LoVo (cell line): ENCODE data around the gene ZNF354C.
"Not testable (repeated sequence)": the region's sequence is repeated elsewhere in the genome, so short reads cannot be mapped to it uniquely, and the experiment has no call there.

Experiments
- DNase-seq: peaks from one replicate; pipeline ENCODE4 v3.0.0-alpha.2; 2016; ENCODE audit warnings: low spot score

The ZNF354C gene

DNA sequence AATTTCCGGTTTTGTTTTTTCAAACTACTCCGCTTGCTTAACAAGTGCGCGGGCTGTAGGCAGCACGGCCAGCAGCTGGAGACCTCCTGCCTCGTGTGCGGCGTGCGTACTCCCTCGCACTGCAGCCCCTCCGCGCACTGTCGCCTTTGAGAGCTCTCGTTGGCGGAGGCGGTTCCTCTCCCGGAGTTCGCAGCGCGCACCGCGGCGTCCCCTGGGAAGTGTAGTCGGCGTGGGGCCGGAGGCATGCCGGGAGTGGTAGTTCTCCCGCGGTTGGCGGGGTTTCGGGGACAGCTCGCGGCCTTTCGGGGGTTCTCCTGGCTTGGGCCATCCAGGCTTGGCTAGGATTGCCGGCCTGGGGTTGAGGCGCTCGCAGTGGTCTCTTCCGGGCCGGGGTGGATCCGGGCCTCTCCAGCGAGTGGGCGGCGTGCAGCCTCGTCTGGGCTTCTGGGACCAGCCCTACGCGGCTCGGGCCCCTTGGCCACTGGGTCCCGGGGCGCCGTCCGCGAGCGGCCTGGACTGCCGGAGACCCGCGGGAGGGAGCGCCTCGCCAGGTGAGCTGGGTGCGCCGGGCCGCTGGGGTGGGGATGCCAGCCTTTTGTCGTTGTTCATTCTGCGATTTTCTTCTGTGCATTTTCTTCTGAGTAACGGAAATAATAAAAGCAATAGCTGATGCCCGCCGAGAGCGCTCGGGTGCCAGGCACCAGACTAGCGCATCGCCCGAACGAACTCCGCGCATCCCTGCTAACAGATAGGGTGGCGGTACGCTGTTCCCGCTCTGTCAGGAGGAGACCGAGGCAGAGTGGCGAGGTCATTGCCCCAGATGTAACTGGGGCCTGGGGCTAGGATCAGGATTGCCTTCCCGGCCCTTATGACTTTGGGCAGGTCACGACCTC lies at the start of gene ZNF354C:
TSS of gene ZNF354C (plus strand) at position 258 of the 893 bp plus-strand sequence. CDS start 1,696 bp downstream, outside the sequence.
- DNase-seq: no peak

DNA sequence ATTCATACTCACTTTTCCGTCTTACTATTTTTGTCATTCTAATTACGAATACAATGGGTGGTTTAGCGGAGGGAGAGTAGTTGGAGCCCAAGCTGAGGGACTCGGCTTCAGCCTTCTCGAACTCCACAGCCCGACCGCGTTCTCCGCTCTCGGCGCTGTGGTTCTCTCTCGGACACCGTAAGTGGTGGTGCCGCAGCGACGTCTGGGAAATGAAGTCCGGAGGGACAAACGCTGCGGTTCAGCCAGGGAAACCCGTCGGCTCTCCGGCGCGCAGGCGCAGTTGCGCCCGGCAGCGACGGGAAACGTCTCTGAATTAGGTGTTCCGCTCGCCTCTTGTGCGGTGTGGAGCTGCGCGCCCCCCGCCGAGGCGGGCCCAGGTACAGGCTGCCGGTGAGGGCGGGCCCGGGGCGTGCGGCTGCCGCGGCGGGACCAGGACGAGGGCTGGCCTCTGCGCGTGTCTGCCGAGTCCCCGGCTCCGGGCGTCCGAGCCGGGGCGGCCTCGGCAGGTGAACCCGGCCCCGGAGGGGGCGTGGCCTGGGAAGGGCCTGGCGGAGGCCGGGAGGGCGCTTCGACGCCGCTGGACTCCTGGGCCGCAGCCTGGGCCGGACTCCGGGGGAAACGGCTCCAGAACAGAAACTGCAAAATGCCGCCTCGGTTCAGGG lies 36.5 kb upstream of the ZNF354C start, which contains the start of gene ZNF879:
TSS of gene ZNF879 (plus strand) at position 277 of the 662 bp plus-strand sequence. CDS start 1,201 bp downstream, outside the sequence.
- no peak for DNase-seq

DNA sequence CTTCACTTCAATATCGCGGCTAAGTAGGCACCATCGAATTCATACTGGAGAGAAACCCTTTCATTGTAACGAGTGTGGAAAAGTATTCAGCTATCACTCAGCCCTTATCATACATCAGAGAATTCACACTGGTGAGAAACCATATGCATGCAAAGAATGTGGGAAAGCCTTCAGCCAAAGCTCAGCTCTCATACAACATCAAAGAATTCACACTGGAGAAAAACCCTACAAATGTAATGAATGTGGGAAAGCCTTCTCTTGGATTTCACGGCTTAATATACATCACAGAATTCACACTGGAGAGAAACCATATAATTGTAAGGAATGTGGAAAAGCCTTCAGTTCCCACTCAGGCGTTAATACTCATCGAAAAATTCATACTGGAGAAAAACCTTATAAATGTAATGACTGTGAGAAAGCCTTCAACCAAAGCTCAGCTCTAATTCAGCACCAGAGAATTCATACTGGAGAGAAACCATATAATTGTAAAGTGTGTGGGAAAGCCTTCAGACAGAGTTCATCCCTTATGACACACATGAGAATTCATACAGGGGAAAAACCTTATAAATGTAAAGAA lies 27.1 kb upstream of the ZNF354C start:
- no peak for DNase-seq

DNA sequence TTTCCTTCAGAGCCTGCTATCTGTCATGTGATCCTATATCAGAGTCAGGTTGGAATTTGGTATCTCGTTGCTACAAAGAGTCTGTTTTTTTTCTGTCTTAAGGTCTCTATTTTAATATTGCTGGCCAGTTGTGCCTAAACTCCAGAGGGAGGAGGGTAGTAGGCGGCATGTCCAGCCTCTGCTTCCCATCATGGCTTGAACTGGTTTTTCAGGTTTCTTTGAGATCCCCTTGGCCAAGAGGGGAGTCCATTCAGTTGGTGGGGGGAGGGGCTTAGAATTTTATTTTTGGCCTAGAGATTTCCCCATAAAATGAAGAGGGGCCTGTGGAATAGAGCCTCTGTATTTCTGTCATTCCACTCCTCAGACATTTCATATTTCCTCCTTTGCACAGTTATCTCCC lies 15.4 kb upstream of the ZNF354C start:
- DNase-seq: no peak

DNA sequence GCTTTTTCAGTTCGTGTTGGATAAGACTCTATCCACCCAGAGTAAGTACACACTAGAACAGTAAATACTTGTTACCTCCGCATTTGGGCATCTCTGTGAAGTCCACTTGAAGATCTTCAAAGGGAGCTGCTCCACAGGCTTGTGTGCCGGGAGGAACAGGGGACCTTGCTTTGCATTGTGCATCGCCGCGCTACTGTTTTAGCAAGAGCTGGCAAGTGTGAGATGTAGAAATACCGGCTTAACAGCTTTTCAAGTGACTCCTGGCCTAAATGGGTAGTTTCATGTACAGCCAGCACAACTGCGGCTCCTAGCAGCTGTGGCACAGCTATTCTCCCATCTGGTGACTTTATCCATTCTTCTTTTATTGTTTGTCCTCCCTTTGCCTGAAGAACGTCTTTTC lies 8.4 kb upstream of the ZNF354C start:
- DNase-seq: no peak

DNA sequence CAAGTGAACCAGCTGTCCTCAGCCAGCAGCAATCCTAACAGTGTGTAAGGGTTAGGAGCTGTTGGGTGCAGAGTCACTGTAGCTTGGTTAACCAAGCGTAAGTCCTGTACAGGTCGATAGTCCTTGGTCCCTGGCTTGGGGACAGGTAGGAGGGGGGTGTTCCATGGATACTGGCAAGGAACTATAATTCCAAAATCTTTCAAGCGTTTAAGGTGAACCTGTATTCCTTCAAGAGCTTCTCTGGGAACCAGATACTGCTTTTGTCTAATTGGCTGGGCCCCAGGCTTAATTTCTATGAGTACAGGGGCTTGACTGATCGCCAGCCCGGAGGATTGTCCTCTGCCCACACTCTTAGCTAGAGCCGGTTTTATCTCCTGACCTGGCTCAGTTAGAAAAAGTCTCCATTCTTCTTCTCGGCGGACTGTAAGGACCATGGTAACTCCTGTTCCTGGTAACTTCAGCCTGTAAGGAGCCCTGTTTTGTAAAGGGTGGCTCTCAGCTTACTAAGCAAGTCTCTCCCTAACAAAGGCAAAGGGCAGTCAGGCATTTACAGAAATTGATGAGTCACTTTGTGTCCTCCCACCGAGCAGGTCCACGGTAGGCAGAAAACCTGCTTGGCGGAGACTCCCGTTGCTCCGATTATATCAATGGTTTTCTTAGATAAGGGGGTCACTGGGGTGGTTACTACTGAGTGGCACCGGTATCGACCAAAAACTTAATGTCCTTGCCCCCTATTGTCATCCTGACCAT lies 6.0 kb upstream of the ZNF354C start:
- DNase-seq: peak; percentile 9

DNA sequence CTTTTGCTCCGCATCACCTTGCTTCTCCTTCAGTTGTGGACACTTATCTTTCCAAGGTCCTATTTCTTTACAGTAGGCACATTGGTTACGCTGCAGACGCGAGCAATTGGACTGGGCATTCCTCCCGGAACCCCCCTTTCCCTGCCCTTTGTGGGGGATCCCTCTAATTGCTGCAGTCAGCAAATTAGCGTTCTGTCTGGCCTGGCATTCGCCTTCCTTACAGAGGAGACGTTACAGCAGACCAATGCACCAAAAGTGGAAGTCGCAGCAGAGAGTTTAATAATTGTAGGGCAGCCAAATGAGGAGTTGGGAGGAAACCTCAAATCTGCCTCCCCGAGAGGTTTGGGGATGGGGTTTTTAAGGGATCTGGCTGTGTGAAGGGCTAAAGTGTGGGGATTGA lies 5.3 kb upstream of the ZNF354C start:
- DNase-seq: no peak

DNA sequence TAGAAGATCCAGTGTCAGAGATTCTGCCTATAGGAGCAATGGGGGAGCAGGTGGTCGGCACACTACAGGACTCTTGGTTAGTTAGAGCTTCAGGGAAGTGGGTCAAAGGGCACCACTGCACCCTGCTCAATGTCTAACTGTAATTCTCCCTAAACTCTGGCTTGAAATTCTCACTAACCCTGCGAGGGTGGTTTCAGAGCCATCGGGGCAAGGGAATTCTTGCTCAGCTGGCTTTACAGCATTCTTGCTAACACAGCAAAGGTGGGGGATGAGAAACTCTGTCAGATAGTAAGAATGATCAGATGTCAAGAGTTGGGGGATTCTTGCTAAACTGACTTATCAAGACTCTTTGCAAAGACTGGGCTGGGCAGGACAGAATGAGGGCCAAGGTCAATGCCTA lies 4.7 kb upstream of the ZNF354C start:
- DNase-seq: no peak

DNA sequence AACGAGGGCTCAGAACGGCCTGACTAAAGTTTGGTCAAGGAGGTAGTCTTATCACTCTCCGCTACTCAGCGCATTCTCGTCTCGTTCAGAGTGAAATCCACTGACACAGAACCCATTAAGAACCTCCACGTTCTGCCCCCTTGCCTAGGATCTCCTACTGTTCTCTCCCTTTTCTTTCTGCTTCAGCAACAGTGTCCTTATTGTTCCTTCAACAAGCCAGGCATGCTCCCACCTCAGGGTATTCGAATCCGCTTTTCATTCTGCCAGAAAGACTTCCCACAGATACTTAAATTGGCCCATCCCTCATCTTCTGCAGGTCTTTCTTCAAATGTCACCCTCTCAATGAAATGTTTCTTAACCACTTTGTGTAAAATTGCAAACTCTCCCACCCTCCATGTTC lies 4.3 kb upstream of the ZNF354C start:
- no peak for DNase-seq

DNA sequence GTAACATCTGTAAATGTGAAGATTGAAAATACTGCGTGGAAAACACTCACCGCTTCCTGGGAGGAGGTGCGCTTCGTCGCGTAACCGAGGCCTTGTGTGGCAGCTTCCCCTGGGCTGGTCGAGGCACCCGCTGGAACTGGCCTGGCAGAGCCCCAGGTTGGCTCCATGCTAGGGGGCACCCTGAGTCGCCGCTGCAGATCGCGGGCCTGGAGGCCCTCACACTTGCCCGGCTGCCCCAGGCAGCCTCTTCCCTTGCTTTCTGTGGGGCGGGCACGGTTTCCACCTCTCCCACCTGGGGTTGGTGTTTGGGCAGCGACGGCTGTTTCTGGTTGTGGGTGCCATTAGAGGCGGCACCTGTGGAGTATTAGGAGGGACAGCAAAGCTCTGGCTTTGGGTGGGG lies 852 bp downstream of the ZNF354C start:
- DNase-seq: no peak

DNA sequence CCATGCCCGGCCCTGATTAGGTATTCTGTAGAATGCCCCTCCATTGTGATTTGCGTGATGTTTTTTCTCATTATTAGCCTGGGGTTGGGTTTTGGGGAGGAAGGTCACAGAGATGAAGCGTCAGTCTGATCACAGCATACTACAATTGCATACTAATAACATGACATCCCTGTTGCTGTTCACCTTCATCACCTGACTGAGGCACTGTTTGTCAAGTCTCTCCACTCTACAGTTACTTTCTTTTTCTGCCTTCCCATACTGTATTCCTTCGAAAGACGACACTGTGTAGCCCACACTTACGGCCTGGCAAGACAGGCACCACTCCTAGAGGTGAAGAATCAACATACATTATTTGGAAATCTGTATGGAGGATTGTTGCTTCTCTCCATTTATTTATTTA lies 5.5 kb downstream of the ZNF354C start:
- no peak for DNase-seq

DNA sequence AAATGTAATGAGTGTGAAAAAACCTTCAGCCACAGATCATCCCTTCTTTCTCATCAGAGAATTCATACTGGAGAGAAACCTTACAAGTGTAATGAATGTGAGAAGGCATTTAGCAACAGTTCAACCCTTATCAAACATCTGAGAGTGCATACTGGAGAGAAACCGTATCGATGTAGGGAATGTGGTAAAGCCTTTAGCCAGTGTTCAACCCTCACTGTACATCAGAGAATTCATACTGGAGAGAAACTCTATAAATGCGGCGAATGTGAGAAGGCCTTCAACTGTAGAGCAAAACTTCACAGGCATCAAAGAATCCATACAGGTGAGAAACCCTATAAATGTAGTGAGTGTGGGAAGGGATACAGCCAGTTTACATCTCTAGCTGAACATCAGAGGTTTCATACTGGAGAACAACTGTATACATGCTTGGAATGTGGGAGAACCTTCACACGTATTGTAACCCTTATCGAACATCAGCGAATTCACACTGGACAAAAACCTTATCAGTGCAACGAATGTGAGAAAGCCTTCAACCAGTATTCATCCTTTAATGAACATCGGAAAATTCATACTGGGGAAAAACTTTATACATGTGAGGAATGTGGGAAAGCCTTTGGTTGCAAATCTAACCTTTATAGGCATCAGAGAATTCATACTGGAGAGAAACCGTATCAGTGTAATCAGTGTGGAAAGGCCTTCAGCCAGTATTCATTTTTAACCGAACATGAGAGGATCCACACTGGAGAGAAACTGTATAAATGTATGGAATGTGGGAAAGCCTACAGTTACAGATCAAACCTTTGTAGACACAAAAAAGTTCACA lies 19.2 kb downstream of the ZNF354C start:
- no peak for DNase-seq

DNA sequence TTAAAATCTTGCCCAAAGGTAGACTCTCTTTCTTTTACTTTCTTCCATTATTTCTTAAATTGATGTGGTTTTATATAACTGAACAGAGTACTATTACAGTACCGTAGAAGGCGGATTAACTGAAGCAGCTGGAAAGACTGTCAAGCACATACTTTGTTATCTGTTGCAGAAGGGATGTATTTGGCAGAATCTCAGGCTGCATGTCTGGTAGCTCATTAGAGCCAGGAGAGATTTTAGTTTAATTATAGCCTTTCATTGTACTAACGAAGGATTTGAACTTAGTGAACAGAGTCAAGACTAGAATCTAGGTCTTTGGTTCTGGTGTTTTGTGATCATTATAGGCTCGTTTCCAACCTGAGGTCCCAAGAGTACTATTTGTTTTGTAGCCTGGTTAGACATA lies 20.6 kb downstream of the ZNF354C start:
- DNase-seq: no peak

DNA sequence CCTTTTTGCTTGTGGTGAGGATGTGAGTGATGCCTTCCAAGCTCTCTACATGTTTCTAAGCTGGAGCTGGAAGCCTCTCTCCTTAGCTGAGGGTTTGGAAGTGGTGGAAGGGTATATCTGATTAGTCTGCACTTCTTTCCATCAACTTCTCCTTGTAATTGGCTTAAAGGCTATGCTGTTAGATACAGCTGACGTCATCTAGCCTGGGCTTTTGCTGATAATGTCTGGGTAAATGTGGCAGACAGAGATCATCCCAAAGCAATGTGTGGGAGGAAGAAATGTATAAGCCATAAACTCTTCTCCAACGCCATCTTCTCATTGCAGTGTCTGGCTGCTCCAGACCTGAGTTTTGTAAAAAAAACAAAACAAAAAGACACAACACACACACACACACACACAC lies 29.3 kb downstream of the ZNF354C start:
- DNase-seq: no peak

DNA sequence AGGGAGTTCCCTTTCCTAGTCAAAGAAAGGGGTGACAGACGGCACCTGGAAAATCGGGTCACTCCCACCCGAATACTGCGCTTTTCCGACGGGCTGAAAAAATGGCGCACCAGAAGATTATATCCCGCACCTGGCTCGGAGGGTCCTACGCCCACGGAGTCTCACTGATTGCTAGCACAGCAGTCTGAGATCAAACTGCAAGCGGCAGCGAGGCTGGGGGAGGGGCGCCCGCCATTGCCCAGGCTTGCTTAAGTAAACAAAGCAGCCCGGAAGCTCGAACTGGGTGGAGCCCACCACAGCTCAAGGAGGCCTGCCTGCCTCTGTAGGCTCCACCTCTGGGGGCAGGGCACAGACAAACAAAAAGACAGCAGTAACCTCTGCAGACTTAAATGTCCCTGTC lies 41.1 kb downstream of the ZNF354C start:
- DNase-seq: not testable (repeated sequence)

DNA sequence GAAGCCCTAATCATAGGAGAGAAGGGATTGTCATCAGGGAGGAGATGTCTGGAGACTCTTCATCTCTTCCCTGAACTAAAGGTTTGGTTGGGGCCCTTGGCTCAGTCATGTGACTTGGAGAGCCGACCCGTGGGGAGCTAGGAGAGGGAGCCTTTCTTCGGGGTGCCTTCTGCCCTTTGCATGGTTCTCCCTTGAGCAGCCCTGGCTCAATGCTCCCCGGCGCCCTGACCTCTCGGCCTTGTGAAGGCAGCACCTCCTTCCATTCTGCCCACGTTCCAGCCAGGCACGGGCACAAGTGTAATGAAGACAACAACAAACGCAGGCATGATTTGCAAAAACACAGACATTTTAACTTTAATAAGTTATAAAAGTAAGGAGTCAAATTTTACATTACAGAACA lies 50.4 kb downstream of the ZNF354C start:
- DNase-seq: no peak

DNA sequence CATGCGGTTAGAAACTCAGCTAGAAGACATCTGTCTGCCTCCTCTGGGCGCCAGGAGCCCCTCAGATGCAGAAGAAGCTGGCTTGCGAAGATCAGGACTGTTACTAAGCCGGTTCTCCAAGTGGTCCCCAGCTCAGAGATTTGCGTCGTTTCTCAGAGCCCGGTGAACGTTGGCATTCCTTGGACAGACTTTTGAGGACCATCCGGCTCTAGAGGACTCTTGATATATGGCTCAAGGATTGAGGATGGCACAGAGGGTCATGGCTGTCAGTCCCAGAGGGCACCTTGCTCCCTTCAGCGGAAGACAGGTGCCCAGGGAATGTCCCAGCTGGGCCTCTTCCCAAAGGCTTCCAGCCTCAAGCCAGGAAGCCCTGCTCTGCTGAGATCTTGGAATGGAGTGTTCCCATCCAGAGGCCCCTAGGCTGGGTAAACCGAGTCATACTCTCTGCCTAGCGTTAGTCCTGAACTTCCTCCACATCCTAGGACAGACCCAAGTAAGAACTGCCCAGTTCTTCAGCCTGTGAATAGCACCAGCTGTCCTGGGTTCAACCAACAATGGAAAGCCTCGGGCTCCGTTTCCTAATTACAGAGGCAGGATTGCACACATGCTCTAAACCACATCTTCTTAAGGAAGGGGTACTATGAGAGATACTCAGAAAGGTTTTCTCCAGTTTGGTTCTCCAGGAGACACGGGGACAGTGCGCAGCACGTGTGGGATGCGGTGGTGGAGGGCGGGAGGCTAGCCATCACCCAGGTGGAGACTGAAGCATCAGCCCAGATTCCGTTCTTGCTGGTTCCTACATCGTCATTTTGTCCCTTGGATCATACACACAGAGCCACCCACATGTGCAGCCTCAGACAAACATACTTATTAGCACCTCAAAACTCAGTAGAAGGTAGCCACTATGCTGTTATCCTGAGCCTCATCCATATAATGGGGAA lies 51.4 kb downstream of the ZNF354C start:
- no peak for DNase-seq

DNA sequence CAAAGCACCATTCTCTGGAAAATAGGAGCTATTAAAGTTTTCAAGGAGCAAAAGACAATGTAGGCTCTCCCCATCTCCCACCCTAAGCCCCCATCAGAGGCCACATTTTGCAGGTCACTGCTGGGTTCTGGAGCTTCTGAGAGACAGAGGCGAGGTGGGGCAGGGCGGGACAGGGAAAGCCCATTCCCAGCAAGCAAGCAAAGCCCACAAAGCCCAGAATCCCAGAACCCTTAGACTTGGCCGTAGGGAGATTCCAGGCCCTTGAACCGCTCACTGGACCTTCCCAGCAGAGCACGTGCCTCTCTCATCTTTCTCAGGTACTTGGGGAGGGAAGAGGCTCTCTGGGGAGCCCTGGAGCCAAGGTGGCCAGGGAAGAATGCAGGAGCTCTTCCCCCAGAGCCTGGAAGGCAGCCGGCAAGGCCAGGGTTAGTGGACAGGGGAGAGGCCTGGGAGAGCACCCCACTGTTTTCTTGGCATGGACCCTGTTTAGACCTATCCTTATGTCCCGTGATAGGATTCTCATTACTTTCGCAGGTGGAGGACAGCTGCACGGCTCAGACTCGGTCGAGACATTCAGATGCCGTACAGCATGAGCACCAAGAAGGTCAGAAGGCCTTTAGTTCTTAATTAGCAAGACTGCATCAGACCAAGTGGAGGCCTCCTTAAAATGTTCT lies 52.4 kb downstream of the ZNF354C start:
- no peak for DNase-seq

DNA sequence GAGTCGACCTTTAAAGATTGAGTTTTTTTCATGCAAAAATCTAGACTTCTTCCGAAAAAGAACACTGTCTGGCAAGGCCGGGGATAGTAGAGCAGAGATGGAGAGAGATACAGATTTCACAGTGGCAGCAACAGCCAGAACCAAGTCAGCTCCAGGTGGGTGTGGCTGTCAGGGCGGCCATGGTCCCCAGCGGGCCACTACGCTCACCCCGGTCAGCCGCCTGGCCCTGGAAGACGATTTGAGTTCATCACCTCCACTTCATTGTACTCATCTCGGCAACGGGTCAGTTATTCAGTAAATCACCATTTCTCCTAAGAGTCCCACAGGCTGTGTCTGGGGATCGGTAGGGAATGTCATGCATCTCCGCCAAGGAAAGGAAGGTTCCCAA lies 53.0 kb downstream of the ZNF354C start:
- no peak for DNase-seq
